WTC11 (cell line): ENCODE measurements around the gene NEUROD2. TPM values are rescaled to one million over a fixed set of nuclear protein-coding genes. Genes with fewer than 3 reads are reported as not detected.

Experiments used
- ATAC-seq: fragments of 200-7000 bp; cut with Tn5 transposase; 2 replicates; pipeline ENCODE4 v1.10.0; 2021; ENCODE audit warnings: mild to moderate bottlenecking, moderate library complexity
- CTCF ChIA-PET: fragments of 300-600 bp; sonication (Branson Sonifier 250); formaldehyde crosslinking; loops from one replicate; lab custom pipeline; 2021; ENCODE audit warnings: antibody characterized with exemption; lab: Charles Lee
- POLR2A ChIA-PET: fragments of 350-600 bp; sonication (Branson Sonifier 250); formaldehyde crosslinking; loops from one replicate; lab custom pipeline; 2021; ENCODE audit warnings: antibody characterized with exemption; lab: Charles Lee
- DNase-seq: peaks from one replicate; pipeline ENCODE4 v3.0.0; 2021; ENCODE audit warnings: low spot score
- H3K27ac Mint-ChIP-seq: 2 replicates; pipeline ENCODE4 v1.8.0; 2021; ENCODE audit warnings: mixed read lengths
- H3K27me3 Mint-ChIP-seq: 2 replicates; pipeline ENCODE4 v1.8.0; 2021; ENCODE audit warnings: low read depth, mild to moderate bottlenecking, moderate library complexity, mixed read lengths
- H3K36me3 Mint-ChIP-seq: 2 replicates; pipeline ENCODE4 v1.8.0; 2021; ENCODE audit warnings: mixed read lengths
- H3K4me1 Mint-ChIP-seq: 2 replicates; pipeline ENCODE4 v1.8.0; 2022; ENCODE audit warnings: mixed read lengths
- H3K4me3 Mint-ChIP-seq: 2 replicates; pipeline ENCODE4 v1.8.0; 2021; ENCODE audit warnings: mild to moderate bottlenecking, moderate library complexity, mixed read lengths
- H3K9me3 Mint-ChIP-seq: 2 replicates; pipeline ENCODE4 v1.8.0; 2021; ENCODE audit warnings: mixed read lengths
- ARID4B ChIP-seq: sonication (generic); formaldehyde crosslinking; IDR thresholded peaks from 2 replicates; pipeline ENCODE4 v1.8.0; 2023; ENCODE audit warnings: missing genetic modification reagents, mild to moderate bottlenecking, borderline replicate concordance
- E2F1 ChIP-seq: sonication (generic); formaldehyde crosslinking; IDR thresholded peaks from 2 replicates; pipeline ENCODE4 v1.8.0; 2022; ENCODE audit warnings: mild to moderate bottlenecking, missing genetic modification reagents
- EMX1 ChIP-seq: fragments of 250-450 bp; sonication (Bioruptor Pico); IDR thresholded peaks from 2 replicates; pipeline ENCODE4 v1.8.0; 2021; ENCODE audit warnings: mild to moderate bottlenecking
- FOXP1 ChIP-seq: sonication (generic); formaldehyde crosslinking; IDR thresholded peaks from 2 replicates; pipeline ENCODE4 v1.8.0; 2022; ENCODE audit warnings: missing genetic modification reagents, mild to moderate bottlenecking, moderate library complexity, borderline replicate concordance
- IRF1 ChIP-seq: sonication (generic); formaldehyde crosslinking; IDR thresholded peaks from 2 replicates; pipeline ENCODE4 v1.8.0; 2023; ENCODE audit warnings: missing genetic modification reagents
- SP1 ChIP-seq: sonication (generic); formaldehyde crosslinking; conservative IDR thresholded peaks from 2 replicates; pipeline ENCODE4 v1.8.1; 2022; ENCODE audit warnings: missing genetic modification reagents
- TCF7 ChIP-seq: sonication (generic); formaldehyde crosslinking; IDR thresholded peaks from 2 replicates; pipeline ENCODE4 v1.8.0; 2022; ENCODE audit warnings: mild to moderate bottlenecking, low read depth, missing genetic modification reagents, moderate library complexity
- ZNF121 ChIP-seq: sonication (generic); formaldehyde crosslinking; IDR thresholded peaks from 2 replicates; pipeline ENCODE4 v1.8.0; 2023; ENCODE audit warnings: missing genetic modification reagents
- ZNF416 ChIP-seq: fragments of 250-450 bp; sonication (Bioruptor Pico); IDR thresholded peaks from 2 replicates; pipeline ENCODE4 v1.9.0; 2021; ENCODE audit warnings: mild to moderate bottlenecking, inconsistent platforms
- ZNF423 ChIP-seq: fragments of 250-450 bp; sonication (Bioruptor Pico); IDR thresholded peaks from 2 replicates; pipeline ENCODE4 v2.1.2; 2022; ENCODE audit warnings: mild to moderate bottlenecking, moderate library complexity
- ZNF425 ChIP-seq: fragments of 250-450 bp; sonication (Bioruptor Pico); conservative IDR thresholded peaks from 2 replicates; pipeline ENCODE4 v1.9.0; 2021; ENCODE audit warnings: mild to moderate bottlenecking
- ZNF671 ChIP-seq: fragments of 250-450 bp; sonication (Bioruptor Pico); IDR thresholded peaks from 2 replicates; pipeline ENCODE4 v1.8.0; 2021; ENCODE audit warnings: mild to moderate bottlenecking
- total RNA-seq: library from RNA; stranded (reverse); gene quantifications from 3 replicates; pipeline ENCODE4 v1.2.3, GENCODE V29; 2021
- TF ChIP-seq, protein P1 (sequence below): sonication (generic); formaldehyde crosslinking; IDR thresholded peaks from 2 replicates; pipeline ENCODE4 v1.8.1; 2023; ENCODE audit warnings: mild to moderate bottlenecking, missing genetic modification reagents
- TF ChIP-seq, protein P2 (sequence below): sonication (generic); formaldehyde crosslinking; IDR thresholded peaks from 2 replicates; pipeline ENCODE4 v1.8.1; 2023; ENCODE audit warnings: mild to moderate bottlenecking, moderate library complexity, missing genetic modification reagents

NEUROD2 gene
- total RNA-seq, 1 experiment from 2014 or later: not detected

DNA sequence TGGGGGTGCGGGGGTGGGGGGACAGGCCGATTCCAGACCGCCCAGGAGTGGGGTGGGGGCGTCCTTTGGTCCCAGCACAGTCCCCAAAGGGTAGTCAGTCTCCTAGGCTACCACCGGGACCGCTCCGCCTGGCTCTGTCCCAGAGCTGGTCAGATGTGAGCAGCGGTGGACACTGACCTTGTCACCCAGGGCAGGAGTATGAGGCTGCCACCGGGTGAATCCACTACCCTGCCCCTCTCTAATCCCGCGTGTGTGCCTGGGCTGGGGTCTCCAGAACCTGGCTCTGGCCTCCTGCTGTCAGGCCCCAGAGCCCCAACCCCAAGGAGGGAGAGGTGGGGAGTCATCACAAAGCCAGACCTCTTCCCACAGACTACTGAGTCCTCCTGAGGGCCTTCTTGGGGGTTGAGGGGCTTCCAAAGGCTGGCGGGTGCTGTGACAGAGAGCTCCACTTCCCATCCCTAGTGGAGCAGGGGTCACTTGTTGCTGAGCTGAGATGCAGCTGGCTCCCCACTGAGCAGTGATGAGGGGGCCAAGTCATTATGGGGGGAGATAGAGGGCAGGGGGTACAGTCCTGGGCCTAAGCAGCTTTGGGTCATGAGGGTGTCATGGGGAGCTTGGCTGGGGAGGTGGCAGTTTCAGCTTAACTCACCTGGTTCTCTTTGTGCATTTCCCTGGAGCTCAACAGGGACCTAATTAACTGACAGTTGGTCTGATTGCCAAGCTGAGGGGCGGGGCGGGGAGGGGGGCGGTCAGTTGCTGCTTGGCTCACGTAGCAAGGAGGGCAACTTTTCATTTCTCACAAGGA is 20.2 kb upstream of the NEUROD2 start (continued):
- no peak for TF ChIP-seq E2F1
- TF ChIP-seq IRF1 (CRISPR knock-in tag): no peak
- TF ChIP-seq ZNF416 (CRISPR knock-in tag): no peak
- TF ChIP-seq SP1: no peak

GRCh38 chr17:39627047-39627711 is 19.5 kb upstream of the NEUROD2 start:
- POLR2A ChIA-PET: interaction anchor here (0.6 kb wide), 1 partner anchor 73 kb away, joined by 5 read pairs; the partner anchor contains the start of gene ERBB2

GRCh38 chr17:39626171-39627046 is 18.7 kb upstream of the NEUROD2 start, which contains the start of gene PPP1R1B:
TSS of gene PPP1R1B (plus strand) at chr17:39626952. CDS start at chr17:39627393, 441 bp downstream.
- Mint-ChIP-seq H3K4me1 (peaks cover 67% of the 10 kb centered on the region), H3K27ac (no peak within 1 kb of the TSS), H3K9me3 (no peaks in the 10 kb centered on the region), H3K4me3 (peak within 1 kb of the TSS; percentile 85), H3K27me3 (peaks cover 55% of the 10 kb centered on the region), H3K36me3 (no peaks in the 10 kb centered on the region)
- CTCF ChIA-PET: interaction anchor here (0.5 to 23.6 kb wide), 15 partner anchors 6 to 1180 kb away, joined by 3 to 876 read pairs (median 5); partner anchors contain the start of genes MIEN1, PNMT, STARD3 and TCAP
- DNase-seq (peak; percentile 39), ATAC-seq (peak; percentile 7)
- POLR2A ChIA-PET: no interaction called here
- TF ChIP-seq, protein P1, sequence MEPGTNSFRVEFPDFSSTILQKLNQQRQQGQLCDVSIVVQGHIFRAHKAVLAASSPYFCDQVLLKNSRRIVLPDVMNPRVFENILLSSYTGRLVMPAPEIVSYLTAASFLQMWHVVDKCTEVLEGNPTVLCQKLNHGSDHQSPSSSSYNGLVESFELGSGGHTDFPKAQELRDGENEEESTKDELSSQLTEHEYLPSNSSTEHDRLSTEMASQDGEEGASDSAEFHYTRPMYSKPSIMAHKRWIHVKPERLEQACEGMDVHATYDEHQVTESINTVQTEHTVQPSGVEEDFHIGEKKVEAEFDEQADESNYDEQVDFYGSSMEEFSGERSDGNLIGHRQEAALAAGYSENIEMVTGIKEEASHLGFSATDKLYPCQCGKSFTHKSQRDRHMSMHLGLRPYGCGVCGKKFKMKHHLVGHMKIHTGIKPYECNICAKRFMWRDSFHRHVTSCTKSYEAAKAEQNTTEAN (CRISPR knock-in tag): no peak
- TF ChIP-seq TCF7 (no peak), ZNF423 (peak; percentile 90), EMX1 (CRISPR knock-in tag) (no peak), FOXP1 (CRISPR knock-in tag) (no peak), ARID4B (CRISPR knock-in tag) (peak; percentile 50; the same call in 1 of the 2 replicates)

More at GRCh38 chr17:39627047-39627711, 19.5 kb upstream of the NEUROD2 start:
- Mint-ChIP-seq H3K4me3 (peak overlapping the region; percentile 85), H3K9me3 (no peaks in the 10 kb centered on the region), H3K36me3 (no peaks in the 10 kb centered on the region), H3K27ac (no peak overlapping the region), H3K4me1 (peaks cover 72% of the 10 kb centered on the region), H3K27me3 (peaks cover 49% of the 10 kb centered on the region)
- ATAC-seq (no peak; the same call in 1 of the 2 replicates), DNase-seq (no peak)
- CTCF ChIA-PET: interaction anchor here (0.5 to 23.6 kb wide), 19 partner anchors 5 to 1022 kb away, joined by 3 to 876 read pairs (median 6); partner anchors contain the start of genes PGAP3, PNMT, PSMD3 and STARD3
- no peak for TF ChIP-seq ZNF671 (CRISPR knock-in tag)
- peak; percentile 60; the same call in 1 of the 2 replicates for TF ChIP-seq ZNF423
- TF ChIP-seq, protein P2, sequence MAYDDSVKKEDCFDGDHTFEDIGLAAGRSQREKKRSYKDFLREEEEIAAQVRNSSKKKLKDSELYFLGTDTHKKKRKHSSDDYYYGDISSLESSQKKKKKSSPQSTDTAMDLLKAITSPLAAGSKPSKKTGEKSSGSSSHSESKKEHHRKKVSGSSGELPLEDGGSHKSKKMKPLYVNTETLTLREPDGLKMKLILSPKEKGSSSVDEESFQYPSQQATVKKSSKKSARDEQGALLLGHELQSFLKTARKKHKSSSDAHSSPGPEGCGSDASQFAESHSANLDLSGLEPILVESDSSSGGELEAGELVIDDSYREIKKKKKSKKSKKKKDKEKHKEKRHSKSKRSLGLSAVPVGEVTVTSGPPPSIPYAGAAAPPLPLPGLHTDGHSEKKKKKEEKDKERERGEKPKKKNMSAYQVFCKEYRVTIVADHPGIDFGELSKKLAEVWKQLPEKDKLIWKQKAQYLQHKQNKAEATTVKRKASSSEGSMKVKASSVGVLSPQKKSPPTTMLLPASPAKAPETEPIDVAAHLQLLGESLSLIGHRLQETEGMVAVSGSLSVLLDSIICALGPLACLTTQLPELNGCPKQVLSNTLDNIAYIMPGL (CRISPR knock-in tag): 0 out of 2 replicates have a peak, but pooled peaks have one; percentile 13
- TF ChIP-seq ZNF425 (CRISPR knock-in tag): no peak
- TF ChIP-seq ZNF121 (CRISPR knock-in tag): peak; percentile 45; the same call in 1 of the 2 replicates
